Keratinocyte (primary cell): Measurements from ENCODE around the gene HIC2. TPM values are rescaled to one million over a fixed set of nuclear protein-coding genes. Genes with fewer than 3 reads are reported as not detected.

Experiments
- DNase-seq: peaks from one replicate; pipeline ENCODE4 v3.0.0-alpha.2; 2011; ENCODE audit warnings: low read depth, missing footprints, low spot score
- FAIRE-seq: peaks from 2 replicates; lab custom pipeline; 2011; peaks lifted over from hg19 to GRCh38; lab: Jason Lieb, UNC
- H2AFZ ChIP-seq: 2 replicates; pipeline ENCODE4 v1.6.0; 2012; ENCODE audit warnings: low read length, control low read depth, inconsistent platforms; ENCODE audit not compliant: control insufficient read depth
- H3K27ac ChIP-seq: 2 replicates; pipeline ENCODE4 v1.5.1; 2011; ENCODE audit warnings: low read length; ENCODE audit not compliant: control insufficient read depth, insufficient read depth
- H3K27me3 ChIP-seq: 3 replicates; pipeline ENCODE4 v1.6.0; 2011; ENCODE audit warnings: low read length; ENCODE audit not compliant: control insufficient read depth, insufficient read depth; ENCODE audit errors: extremely low read depth
- H3K36me3 ChIP-seq, 2 experiments: 2 replicates in 1 of 2; 3 replicates in 1 of 2; pipeline ENCODE4 v1.5.1; 2011; ENCODE audit warnings: low read length in 2 of 2, mild to moderate bottlenecking in 1 of 2; ENCODE audit not compliant: control insufficient read depth in 2 of 2, insufficient read depth in 2 of 2; ENCODE audit errors: extremely low read depth in 1 of 2
- H3K4me1 ChIP-seq: 3 replicates; pipeline ENCODE4 v1.5.1; 2011; ENCODE audit warnings: low read length; ENCODE audit not compliant: control insufficient read depth, insufficient read depth; ENCODE audit errors: extremely low read depth
- H3K4me2 ChIP-seq: 3 replicates; pipeline ENCODE4 v1.6.0; 2011; ENCODE audit warnings: low read depth, low read length; ENCODE audit not compliant: control insufficient read depth, insufficient read depth; ENCODE audit errors: extremely low read depth
- H3K4me3 ChIP-seq, 3 experiments: fragments of 200-600 bp in 1 of 3; sonication (generic) in 1 of 3; 2 replicates in 2 of 3; 3 replicates in 1 of 3; pipeline ENCODE4 v1.5.1; 2011 to 2016; ENCODE audit warnings: low read length in 3 of 3, mild to moderate bottlenecking in 3 of 3, control low read depth in 2 of 3, inconsistent platforms in 1 of 3, low read depth in 1 of 3, mixed read lengths in 1 of 3, mixed run types in 1 of 3, moderate library complexity in 1 of 3; ENCODE audit not compliant: control insufficient read depth in 2 of 3, insufficient read depth in 2 of 3; ENCODE audit errors: extremely low read depth in 1 of 3
- H3K79me2 ChIP-seq: 2 replicates; pipeline ENCODE4 v1.6.0; 2012; ENCODE audit warnings: low read length; ENCODE audit not compliant: control insufficient read depth, insufficient read depth
- H3K9ac ChIP-seq: 3 replicates; pipeline ENCODE4 v1.6.0; 2011; ENCODE audit warnings: low read length; ENCODE audit not compliant: control insufficient read depth, insufficient read depth; ENCODE audit errors: extremely low read depth
- H3K9me1 ChIP-seq: 3 replicates; pipeline ENCODE4 v1.6.0; 2011; ENCODE audit warnings: low read length; ENCODE audit not compliant: control insufficient read depth, insufficient read depth; ENCODE audit errors: extremely low read depth
- H3K9me3 ChIP-seq: 2 replicates; pipeline ENCODE4 v1.5.1; 2012; ENCODE audit warnings: low read depth, low read length; ENCODE audit not compliant: control insufficient read depth
- H4K20me1 ChIP-seq: 3 replicates; pipeline ENCODE4 v1.6.0; 2011; ENCODE audit warnings: low read length; ENCODE audit not compliant: control insufficient read depth, insufficient read depth; ENCODE audit errors: extremely low read depth
- EZH2 ChIP-seq: IDR thresholded peaks from one replicate; pipeline ENCODE4 v1.6.1; 2012; ENCODE audit warnings: inconsistent platforms, mild to moderate bottlenecking, low read length, moderate library complexity
- dilution Hi-C: fragments of 300-500 bp; cut with MboI; formaldehyde crosslinking; loops from one replicate; pipeline ENCODE4 v1.7.0; 2020; ENCODE audit warnings: low sequenced_read_pairs; ENCODE audit not compliant: extremely low pct_ligation_motif_present
- polyA plus RNA-seq, 5 experiments: library from polyadenylated mRNA; depleted of rRNA in 3 of 5; stranded (reverse) in 3 of 5; stranded (forward) in 1 of 5; unstranded in 1 of 5; fragments of >200 nt; gene quantifications; 1 replicate in 1 of 5; 2 replicates in 3 of 5; 3 replicates in 1 of 5; pipeline versions ENCODE4 v1.2.1 to v1.2.3, GENCODE V29; 2011 to 2012; ENCODE audit warnings: missing spikeins in 2 of 5, low read depth in 1 of 5, low replicate concordance in 1 of 5
- TF ChIP-seq, protein P1 (sequence below), 3 experiments: IDR thresholded peaks in 1 of 3; conservative IDR thresholded peaks in 1 of 3; optimal IDR thresholded peaks in 1 of 3; 2 replicates in 2 of 3; 3 replicates in 1 of 3; pipeline versions ENCODE3 to v1.5.1; 2011; ENCODE audit warnings: low read length in 3 of 3, mild to moderate bottlenecking in 3 of 3, moderate library complexity in 2 of 3, control low read depth in 1 of 3, inconsistent platforms in 1 of 3; ENCODE audit not compliant: insufficient read depth in 2 of 3; ENCODE audit errors: extremely low read depth in 1 of 3

Gene HIC2
- polyA plus RNA-seq, 1 donor (not counting 4 experiments of a cell fraction or from before 2014, with no cell fraction given): 1.2 TPM

- Histone ChIP-seq H3K79me2 (no peaks in the 10 kb centered on the region), H3K9ac (no peak overlapping the region), H3K9me3 (no peaks in the 10 kb centered on the region), H3K9me1 (no peaks in the 10 kb centered on the region), H3K4me2 (no peak overlapping the region), H3K27me3 (no peaks in the 10 kb centered on the region), H3K4me3 (no peak overlapping the region), H3K27ac (no peak overlapping the region), H4K20me1 (peaks cover 8% of the 10 kb centered on the region), H2AFZ (no peak overlapping the region), H3K4me1 (no peaks in the 10 kb centered on the region), H3K36me3 (peaks cover 12 to 21% of the 10 kb centered on the region in 2 experiments)
- FAIRE-seq (no peak), DNase-seq (no peak)
- TF ChIP-seq, protein P1, sequence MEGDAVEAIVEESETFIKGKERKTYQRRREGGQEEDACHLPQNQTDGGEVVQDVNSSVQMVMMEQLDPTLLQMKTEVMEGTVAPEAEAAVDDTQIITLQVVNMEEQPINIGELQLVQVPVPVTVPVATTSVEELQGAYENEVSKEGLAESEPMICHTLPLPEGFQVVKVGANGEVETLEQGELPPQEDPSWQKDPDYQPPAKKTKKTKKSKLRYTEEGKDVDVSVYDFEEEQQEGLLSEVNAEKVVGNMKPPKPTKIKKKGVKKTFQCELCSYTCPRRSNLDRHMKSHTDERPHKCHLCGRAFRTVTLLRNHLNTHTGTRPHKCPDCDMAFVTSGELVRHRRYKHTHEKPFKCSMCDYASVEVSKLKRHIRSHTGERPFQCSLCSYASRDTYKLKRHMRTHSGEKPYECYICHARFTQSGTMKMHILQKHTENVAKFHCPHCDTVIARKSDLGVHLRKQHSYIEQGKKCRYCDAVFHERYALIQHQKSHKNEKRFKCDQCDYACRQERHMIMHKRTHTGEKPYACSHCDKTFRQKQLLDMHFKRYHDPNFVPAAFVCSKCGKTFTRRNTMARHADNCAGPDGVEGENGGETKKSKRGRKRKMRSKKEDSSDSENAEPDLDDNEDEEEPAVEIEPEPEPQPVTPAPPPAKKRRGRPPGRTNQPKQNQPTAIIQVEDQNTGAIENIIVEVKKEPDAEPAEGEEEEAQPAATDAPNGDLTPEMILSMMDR (optimal IDR thresholded peaks at IDR 0.05 in 1 of 3, IDR thresholded peaks at IDR 0.05 in 1 of 3, conservative IDR thresholded peaks at IDR 0.05 in 1 of 3; ENCODE audit: extremely low read depth in 1 of 3, insufficient read depth in 2 of 3, low read length in 3 of 3): peak; percentile 11 to 54 (median 21)
- no peak for TF ChIP-seq EZH2
- dilution Hi-C loops: no loop called here
Observed at GRCh38 chr22:21447694-21448402, 30.7 kb downstream of the HIC2 start.

GRCh38 chr22:21448627-21449416, 31.7 kb downstream of the HIC2 start:
- Histone ChIP-seq H4K20me1 (peaks cover 5% of the 10 kb centered on the region), H3K36me3 (peaks cover 10 to 21% of the 10 kb centered on the region in 2 experiments), H3K9ac (no peak overlapping the region), H3K9me1 (no peaks in the 10 kb centered on the region), H3K4me2 (no peak overlapping the region), H2AFZ (no peak overlapping the region), H3K27ac (no peak overlapping the region), H3K9me3 (no peaks in the 10 kb centered on the region), H3K79me2 (no peaks in the 10 kb centered on the region), H3K4me1 (no peaks in the 10 kb centered on the region), H3K4me3 (no peak overlapping the region), H3K27me3 (no peaks in the 10 kb centered on the region)
- FAIRE-seq: no peak
- dilution Hi-C loops: no loop called here
- TF ChIP-seq, protein P1 (optimal IDR thresholded peaks at IDR 0.05 in 1 of 3, IDR thresholded peaks at IDR 0.05 in 1 of 3, conservative IDR thresholded peaks at IDR 0.05 in 1 of 3; ENCODE audit: extremely low read depth in 1 of 3, insufficient read depth in 2 of 3, low read length in 3 of 3): no peak
- TF ChIP-seq EZH2: no peak
- no peak for DNase-seq
